ENCODE results near the gene SMURF2. TPM values are rescaled to one million over a fixed set of nuclear protein-coding genes. Genes with fewer than 3 reads are reported as not detected.

The SMURF2 gene
- total and polyA plus RNA-seq, 9 of the 15 experiments (the other 6 are each of a cell fraction or from before 2014, with no cell fraction given) = 3.8 to 22.0 (median 14.8) TPM

DNA sequence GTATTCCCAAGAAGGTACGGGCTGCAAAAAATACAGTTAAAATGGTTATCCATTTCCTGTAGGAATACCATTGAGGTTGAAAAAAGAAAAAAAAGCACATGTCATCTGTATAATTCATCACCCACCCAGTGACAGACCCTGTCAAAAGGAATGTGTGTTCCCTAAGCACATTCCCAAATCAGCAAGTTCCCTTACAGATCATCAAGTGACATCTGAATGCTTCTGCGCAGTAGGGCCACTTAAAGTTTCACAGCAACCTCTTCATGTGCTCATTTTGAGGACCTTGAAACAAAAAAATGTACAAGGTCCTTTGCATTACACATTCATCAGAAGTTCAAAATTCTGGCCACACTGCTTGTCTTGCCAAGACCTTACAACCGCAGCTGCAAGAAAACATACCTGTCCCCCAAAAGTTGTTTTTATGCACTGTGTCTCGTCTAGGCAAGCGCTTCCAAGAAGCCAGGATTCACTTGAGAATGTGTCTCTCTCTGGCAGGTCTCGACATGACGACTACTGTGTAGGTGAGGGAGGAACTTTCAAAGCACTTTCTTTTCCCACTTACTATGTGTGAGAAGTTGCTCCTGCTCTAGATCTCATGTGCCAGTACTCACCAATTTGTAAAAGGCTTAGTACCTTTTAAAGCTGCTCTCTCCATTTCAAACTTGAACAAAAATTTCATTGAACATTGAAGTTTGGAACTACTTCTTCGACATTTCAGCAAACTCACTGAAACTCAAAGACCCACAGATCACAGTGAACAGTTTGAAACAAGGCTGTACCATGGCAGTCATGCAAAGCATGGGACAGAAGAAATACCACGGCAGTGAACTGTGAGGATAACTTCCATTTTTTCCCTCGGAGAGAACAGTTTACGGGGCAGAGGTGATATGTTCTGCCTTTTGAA, 161.0 kb downstream of the SMURF2 start (continued):
- TF ChIP-seq ZNF324 (CRISPR knock-in tag; IDR thresholded peaks at IDR 0.05) (no peak), L3MBTL2 (IDR thresholded peaks at IDR 0.05) (no peak), GABPA (tag; conservative IDR thresholded peaks at IDR 0.05; ENCODE audit: low read depth) (no peak), ETV1 (tag; conservative IDR thresholded peaks at IDR 0.05; ENCODE audit: low read depth) (no peak), CAMTA2 (CRISPR knock-in tag; conservative IDR thresholded peaks at IDR 0.05) (no peak), NR2F6 (CRISPR knock-in tag; IDR thresholded peaks at IDR 0.05) (no peak), CEBPB (tag; IDR thresholded peaks at IDR 0.05) (no peak), POLR2A (conservative IDR thresholded peaks at IDR 0.05) (peak; percentile 43; the same call in 1 of the 2 replicates), MCM2 (IDR thresholded peaks at IDR 0.05; ENCODE audit: low read depth) (no peak), PURB (CRISPR knock-in tag; IDR thresholded peaks at IDR 0.05; ENCODE audit: low read depth) (no peak), ZFP30 (CRISPR knock-in tag; IDR thresholded peaks at IDR 0.05; ENCODE audit: borderline replicate concordance) (no peak), ZNF707 (CRISPR knock-in tag; conservative IDR thresholded peaks at IDR 0.05) (no peak), NR2C1 (IDR thresholded peaks at IDR 0.05) (no peak), NR2C1 (tag; IDR thresholded peaks at IDR 0.05) (no peak), MBD2 (IDR thresholded peaks at IDR 0.05; ENCODE audit: borderline replicate concordance, low read depth) (no peak), POLR2AphosphoS2 (IDR thresholded peaks at IDR 0.05; ENCODE audit: low read length) (no peak), PRPF4 (IDR thresholded peaks at IDR 0.05; ENCODE audit: insufficient read depth, low read depth, low read length, poor library complexity, severe bottlenecking) (no peak)
- TF ChIP-seq, protein P1, sequence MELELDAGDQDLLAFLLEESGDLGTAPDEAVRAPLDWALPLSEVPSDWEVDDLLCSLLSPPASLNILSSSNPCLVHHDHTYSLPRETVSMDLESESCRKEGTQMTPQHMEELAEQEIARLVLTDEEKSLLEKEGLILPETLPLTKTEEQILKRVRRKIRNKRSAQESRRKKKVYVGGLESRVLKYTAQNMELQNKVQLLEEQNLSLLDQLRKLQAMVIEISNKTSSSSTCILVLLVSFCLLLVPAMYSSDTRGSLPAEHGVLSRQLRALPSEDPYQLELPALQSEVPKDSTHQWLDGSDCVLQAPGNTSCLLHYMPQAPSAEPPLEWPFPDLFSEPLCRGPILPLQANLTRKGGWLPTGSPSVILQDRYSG (tag; conservative IDR thresholded peaks at IDR 0.05; ENCODE audit: low read depth) = no peak
- TF ChIP-seq, protein P2, sequence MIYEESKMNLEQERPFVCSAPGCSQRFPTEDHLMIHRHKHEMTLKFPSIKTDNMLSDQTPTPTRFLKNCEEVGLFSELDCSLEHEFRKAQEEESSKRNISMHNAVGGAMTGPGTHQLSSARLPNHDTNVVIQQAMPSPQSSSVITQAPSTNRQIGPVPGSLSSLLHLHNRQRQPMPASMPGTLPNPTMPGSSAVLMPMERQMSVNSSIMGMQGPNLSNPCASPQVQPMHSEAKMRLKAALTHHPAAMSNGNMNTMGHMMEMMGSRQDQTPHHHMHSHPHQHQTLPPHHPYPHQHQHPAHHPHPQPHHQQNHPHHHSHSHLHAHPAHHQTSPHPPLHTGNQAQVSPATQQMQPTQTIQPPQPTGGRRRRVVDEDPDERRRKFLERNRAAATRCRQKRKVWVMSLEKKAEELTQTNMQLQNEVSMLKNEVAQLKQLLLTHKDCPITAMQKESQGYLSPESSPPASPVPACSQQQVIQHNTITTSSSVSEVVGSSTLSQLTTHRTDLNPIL (CRISPR knock-in tag; IDR thresholded peaks at IDR 0.05) = no peak
- TF ChIP-seq, protein P3, sequence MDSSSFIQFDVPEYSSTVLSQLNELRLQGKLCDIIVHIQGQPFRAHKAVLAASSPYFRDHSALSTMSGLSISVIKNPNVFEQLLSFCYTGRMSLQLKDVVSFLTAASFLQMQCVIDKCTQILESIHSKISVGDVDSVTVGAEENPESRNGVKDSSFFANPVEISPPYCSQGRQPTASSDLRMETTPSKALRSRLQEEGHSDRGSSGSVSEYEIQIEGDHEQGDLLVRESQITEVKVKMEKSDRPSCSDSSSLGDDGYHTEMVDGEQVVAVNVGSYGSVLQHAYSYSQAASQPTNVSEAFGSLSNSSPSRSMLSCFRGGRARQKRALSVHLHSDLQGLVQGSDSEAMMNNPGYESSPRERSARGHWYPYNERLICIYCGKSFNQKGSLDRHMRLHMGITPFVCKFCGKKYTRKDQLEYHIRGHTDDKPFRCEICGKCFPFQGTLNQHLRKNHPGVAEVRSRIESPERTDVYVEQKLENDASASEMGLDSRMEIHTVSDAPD (CRISPR knock-in tag; IDR thresholded peaks at IDR 0.05) = no peak
- TF ChIP-seq, protein P4, sequence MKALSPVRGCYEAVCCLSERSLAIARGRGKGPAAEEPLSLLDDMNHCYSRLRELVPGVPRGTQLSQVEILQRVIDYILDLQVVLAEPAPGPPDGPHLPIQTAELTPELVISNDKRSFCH (CRISPR knock-in tag; IDR thresholded peaks at IDR 0.05) = no peak
- TF ChIP-seq, protein P4 (tag; IDR thresholded peaks at IDR 0.05) = no peak
- TF ChIP-seq, protein P5, sequence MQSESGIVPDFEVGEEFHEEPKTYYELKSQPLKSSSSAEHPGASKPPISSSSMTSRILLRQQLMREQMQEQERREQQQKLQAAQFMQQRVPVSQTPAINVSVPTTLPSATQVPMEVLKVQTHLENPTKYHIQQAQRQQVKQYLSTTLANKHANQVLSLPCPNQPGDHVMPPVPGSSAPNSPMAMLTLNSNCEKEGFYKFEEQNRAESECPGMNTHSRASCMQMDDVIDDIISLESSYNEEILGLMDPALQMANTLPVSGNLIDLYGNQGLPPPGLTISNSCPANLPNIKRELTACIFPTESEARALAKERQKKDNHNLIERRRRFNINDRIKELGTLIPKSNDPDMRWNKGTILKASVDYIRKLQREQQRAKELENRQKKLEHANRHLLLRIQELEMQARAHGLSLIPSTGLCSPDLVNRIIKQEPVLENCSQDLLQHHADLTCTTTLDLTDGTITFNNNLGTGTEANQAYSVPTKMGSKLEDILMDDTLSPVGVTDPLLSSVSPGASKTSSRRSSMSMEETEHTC (IDR thresholded peaks at IDR 0.05) = no peak

Measured in K562 (cell line).